ENCODE results near the gene THEM4. TPM values are rescaled to one million over a fixed set of nuclear protein-coding genes. Genes with fewer than 3 reads are reported as not detected.

THEM4 gene
- total and polyA plus RNA-seq, 2 of the 8 experiments (the other 6 are each of a cell fraction or from before 2014, with no cell fraction given) = 9.9 to 11.2 TPM

DNA sequence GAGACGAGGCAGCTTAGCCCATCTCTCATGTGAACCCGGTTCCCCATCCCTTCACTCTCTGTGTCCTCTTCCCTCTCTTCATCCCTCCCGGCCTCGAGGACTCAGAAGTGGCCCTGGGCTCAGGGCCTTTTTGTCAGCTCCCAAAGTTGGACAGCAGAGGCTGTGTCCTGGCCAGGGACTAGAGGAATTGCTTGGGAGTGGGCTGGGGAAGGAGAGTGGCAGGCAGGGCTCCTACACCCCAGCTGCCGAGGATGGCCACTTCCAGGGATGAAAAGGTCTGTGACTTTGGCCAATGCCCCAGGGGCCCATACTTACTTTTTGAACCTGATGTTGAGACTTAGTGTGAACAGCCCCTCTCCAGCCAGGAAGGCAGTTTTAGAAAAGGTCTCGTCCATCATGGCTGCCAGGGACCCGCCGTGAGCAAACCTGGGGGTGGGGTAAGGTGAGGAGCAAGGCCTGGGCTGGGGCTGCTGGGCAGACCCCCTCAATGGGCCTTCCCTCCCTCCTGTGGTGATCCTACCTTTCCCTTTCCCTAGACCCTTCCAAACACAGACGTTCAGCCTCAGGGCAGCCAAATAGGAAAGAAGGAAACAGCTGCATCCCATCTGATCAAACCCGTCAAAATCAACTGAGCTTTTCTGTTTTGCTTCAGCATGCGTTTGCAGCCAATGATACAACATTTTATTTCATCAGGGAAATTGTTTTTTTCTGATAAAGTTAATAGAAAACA lies 61.3 kb downstream of the THEM4 start (continued):
- TF ChIP-seq, protein P1, sequence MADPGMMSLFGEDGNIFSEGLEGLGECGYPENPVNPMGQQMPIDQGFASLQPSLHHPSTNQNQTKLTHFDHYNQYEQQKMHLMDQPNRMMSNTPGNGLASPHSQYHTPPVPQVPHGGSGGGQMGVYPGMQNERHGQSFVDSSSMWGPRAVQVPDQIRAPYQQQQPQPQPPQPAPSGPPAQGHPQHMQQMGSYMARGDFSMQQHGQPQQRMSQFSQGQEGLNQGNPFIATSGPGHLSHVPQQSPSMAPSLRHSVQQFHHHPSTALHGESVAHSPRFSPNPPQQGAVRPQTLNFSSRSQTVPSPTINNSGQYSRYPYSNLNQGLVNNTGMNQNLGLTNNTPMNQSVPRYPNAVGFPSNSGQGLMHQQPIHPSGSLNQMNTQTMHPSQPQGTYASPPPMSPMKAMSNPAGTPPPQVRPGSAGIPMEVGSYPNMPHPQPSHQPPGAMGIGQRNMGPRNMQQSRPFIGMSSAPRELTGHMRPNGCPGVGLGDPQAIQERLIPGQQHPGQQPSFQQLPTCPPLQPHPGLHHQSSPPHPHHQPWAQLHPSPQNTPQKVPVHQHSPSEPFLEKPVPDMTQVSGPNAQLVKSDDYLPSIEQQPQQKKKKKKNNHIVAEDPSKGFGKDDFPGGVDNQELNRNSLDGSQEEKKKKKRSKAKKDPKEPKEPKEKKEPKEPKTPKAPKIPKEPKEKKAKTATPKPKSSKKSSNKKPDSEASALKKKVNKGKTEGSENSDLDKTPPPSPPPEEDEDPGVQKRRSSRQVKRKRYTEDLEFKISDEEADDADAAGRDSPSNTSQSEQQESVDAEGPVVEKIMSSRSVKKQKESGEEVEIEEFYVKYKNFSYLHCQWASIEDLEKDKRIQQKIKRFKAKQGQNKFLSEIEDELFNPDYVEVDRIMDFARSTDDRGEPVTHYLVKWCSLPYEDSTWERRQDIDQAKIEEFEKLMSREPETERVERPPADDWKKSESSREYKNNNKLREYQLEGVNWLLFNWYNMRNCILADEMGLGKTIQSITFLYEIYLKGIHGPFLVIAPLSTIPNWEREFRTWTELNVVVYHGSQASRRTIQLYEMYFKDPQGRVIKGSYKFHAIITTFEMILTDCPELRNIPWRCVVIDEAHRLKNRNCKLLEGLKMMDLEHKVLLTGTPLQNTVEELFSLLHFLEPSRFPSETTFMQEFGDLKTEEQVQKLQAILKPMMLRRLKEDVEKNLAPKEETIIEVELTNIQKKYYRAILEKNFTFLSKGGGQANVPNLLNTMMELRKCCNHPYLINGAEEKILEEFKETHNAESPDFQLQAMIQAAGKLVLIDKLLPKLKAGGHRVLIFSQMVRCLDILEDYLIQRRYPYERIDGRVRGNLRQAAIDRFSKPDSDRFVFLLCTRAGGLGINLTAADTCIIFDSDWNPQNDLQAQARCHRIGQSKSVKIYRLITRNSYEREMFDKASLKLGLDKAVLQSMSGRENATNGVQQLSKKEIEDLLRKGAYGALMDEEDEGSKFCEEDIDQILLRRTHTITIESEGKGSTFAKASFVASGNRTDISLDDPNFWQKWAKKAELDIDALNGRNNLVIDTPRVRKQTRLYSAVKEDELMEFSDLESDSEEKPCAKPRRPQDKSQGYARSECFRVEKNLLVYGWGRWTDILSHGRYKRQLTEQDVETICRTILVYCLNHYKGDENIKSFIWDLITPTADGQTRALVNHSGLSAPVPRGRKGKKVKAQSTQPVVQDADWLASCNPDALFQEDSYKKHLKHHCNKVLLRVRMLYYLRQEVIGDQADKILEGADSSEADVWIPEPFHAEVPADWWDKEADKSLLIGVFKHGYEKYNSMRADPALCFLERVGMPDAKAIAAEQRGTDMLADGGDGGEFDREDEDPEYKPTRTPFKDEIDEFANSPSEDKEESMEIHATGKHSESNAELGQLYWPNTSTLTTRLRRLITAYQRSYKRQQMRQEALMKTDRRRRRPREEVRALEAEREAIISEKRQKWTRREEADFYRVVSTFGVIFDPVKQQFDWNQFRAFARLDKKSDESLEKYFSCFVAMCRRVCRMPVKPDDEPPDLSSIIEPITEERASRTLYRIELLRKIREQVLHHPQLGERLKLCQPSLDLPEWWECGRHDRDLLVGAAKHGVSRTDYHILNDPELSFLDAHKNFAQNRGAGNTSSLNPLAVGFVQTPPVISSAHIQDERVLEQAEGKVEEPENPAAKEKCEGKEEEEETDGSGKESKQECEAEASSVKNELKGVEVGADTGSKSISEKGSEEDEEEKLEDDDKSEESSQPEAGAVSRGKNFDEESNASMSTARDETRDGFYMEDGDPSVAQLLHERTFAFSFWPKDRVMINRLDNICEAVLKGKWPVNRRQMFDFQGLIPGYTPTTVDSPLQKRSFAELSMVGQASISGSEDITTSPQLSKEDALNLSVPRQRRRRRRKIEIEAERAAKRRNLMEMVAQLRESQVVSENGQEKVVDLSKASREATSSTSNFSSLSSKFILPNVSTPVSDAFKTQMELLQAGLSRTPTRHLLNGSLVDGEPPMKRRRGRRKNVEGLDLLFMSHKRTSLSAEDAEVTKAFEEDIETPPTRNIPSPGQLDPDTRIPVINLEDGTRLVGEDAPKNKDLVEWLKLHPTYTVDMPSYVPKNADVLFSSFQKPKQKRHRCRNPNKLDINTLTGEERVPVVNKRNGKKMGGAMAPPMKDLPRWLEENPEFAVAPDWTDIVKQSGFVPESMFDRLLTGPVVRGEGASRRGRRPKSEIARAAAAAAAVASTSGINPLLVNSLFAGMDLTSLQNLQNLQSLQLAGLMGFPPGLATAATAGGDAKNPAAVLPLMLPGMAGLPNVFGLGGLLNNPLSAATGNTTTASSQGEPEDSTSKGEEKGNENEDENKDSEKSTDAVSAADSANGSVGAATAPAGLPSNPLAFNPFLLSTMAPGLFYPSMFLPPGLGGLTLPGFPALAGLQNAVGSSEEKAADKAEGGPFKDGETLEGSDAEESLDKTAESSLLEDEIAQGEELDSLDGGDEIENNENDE (IDR thresholded peaks at IDR 0.05; ENCODE audit: insufficient replicate concordance, low read length) = no peak
- TF ChIP-seq SIX5 (IDR thresholded peaks at IDR 0.05; ENCODE audit: low read depth, low read length) (no peak), RAD21 (IDR thresholded peaks at IDR 0.05 in 1 of 2, conservative IDR thresholded peaks at IDR 0.05 in 1 of 2; ENCODE audit: low read depth in 2 of 2, low read length in 2 of 2) (no peak), CEBPB (IDR thresholded peaks at IDR 0.05; ENCODE audit: low read depth, low read length) (no peak), GTF2F1 (IDR thresholded peaks at IDR 0.05; ENCODE audit: borderline replicate concordance, low read depth, low read length) (no peak)
- TF ChIP-seq, protein P2, sequence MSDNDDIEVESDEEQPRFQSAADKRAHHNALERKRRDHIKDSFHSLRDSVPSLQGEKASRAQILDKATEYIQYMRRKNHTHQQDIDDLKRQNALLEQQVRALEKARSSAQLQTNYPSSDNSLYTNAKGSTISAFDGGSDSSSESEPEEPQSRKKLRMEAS (IDR thresholded peaks at IDR 0.05) = no peak
